Type B pancreatic cell (in vitro differentiated cells): Measurements from ENCODE around the gene CD52. TPM values are rescaled to one million over a fixed set of nuclear protein-coding genes. Genes with fewer than 3 reads are reported as not detected.

Experiments
- DNase-seq: peaks from one replicate; pipeline ENCODE4 v3.0.0; 2021; ENCODE audit warnings: mixed read lengths; ENCODE audit not compliant: unreplicated experiment; ENCODE audit errors: extremely low spot score
- H3K27ac Mint-ChIP-seq: 2 replicates; pipeline ENCODE4 v1.8.0; 2021; ENCODE audit warnings: mild to moderate bottlenecking, mixed read lengths
- H3K27me3 Mint-ChIP-seq: 2 replicates; pipeline ENCODE4 v1.8.0; 2021; ENCODE audit warnings: mixed read lengths
- H3K36me3 Mint-ChIP-seq: 2 replicates; pipeline ENCODE4 v1.8.0; 2021; ENCODE audit warnings: mixed read lengths
- H3K4me1 Mint-ChIP-seq: one replicate; pipeline ENCODE4 v1.8.0; 2021; ENCODE audit warnings: mixed read lengths; ENCODE audit not compliant: unreplicated experiment
- H3K4me3 Mint-ChIP-seq: 2 replicates; pipeline ENCODE4 v1.8.0; 2021; ENCODE audit warnings: mild to moderate bottlenecking, mixed read lengths
- H3K9me3 Mint-ChIP-seq: 2 replicates; pipeline ENCODE4 v1.8.0; 2021; ENCODE audit warnings: mixed read lengths
- long read RNA-seq: library from polyadenylated mRNA; unstranded; transcript quantifications from one replicate; pipeline ENCODE4 v2.0.0, GENCODE V29; 2020
- total RNA-seq: library from RNA; stranded (reverse); gene quantifications from 2 replicates; pipeline ENCODE4 v1.2.1, GENCODE V29; 2021; ENCODE audit warnings: low replicate concordance
- TF ChIP-seq, protein P1 (sequence below): fragments of 200-600 bp; sonication (generic); conservative IDR thresholded peaks from 2 replicates; pipeline ENCODE4 v1.5.0; 2021; ENCODE audit warnings: antibody characterized with exemption, mild to moderate bottlenecking

Gene CD52, protein sequence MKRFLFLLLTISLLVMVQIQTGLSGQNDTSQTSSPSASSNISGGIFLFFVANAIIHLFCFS
- 0.75 and 0.93 TPM in 2 replicates for total RNA-seq
- long read RNA-seq: 0 reads

DNA sequence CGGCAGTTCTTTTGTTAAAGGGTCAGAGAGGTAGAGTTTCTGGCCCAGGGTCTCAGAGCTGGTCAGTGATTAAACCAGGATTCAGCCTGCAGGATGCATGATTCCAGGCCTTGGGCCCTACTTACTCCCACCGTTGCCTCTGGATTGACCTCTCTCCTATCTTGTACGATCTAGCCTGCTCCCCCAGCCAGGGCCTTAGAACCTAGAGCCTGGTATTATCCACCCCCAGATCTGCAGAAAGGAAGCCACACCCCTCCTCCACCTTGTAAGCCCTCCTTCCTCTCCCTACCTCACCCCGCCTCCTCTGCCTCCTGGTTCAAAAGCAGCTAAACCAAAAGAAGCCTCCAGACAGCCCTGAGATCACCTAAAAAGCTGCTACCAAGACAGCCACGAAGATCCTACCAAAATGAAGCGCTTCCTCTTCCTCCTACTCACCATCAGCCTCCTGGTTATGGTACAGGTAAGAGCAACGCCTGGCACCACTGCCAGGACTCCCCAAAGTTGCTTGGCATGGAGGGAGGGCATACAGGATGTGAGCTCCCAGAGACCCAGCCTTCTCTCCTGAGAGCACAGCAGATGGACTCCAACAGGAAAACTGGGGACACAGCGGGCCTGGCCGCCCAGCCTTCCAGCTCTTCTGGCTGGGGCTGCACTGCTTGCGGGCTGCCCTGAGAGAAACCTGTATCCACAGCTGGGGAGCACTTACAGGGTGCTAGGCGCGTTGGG is at the start of gene CD52:
CD52 (plus strand) TSS at position 347 of the 726 bp plus-strand sequence; CDS start at position 407, 60 bp downstream.
- Mint-ChIP-seq H3K27me3 (peaks cover 11% of the 10 kb centered on the region), H3K27ac (no peak within 1 kb of the TSS), H3K36me3 (no peaks in the 10 kb centered on the region), H3K4me3 (no peak within 1 kb of the TSS), H3K4me1 (peaks cover 24% of the 10 kb centered on the region), H3K9me3 (no peaks in the 10 kb centered on the region)
- DNase-seq: no peak
- TF ChIP-seq, protein P1, sequence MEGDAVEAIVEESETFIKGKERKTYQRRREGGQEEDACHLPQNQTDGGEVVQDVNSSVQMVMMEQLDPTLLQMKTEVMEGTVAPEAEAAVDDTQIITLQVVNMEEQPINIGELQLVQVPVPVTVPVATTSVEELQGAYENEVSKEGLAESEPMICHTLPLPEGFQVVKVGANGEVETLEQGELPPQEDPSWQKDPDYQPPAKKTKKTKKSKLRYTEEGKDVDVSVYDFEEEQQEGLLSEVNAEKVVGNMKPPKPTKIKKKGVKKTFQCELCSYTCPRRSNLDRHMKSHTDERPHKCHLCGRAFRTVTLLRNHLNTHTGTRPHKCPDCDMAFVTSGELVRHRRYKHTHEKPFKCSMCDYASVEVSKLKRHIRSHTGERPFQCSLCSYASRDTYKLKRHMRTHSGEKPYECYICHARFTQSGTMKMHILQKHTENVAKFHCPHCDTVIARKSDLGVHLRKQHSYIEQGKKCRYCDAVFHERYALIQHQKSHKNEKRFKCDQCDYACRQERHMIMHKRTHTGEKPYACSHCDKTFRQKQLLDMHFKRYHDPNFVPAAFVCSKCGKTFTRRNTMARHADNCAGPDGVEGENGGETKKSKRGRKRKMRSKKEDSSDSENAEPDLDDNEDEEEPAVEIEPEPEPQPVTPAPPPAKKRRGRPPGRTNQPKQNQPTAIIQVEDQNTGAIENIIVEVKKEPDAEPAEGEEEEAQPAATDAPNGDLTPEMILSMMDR: no peak

DNA sequence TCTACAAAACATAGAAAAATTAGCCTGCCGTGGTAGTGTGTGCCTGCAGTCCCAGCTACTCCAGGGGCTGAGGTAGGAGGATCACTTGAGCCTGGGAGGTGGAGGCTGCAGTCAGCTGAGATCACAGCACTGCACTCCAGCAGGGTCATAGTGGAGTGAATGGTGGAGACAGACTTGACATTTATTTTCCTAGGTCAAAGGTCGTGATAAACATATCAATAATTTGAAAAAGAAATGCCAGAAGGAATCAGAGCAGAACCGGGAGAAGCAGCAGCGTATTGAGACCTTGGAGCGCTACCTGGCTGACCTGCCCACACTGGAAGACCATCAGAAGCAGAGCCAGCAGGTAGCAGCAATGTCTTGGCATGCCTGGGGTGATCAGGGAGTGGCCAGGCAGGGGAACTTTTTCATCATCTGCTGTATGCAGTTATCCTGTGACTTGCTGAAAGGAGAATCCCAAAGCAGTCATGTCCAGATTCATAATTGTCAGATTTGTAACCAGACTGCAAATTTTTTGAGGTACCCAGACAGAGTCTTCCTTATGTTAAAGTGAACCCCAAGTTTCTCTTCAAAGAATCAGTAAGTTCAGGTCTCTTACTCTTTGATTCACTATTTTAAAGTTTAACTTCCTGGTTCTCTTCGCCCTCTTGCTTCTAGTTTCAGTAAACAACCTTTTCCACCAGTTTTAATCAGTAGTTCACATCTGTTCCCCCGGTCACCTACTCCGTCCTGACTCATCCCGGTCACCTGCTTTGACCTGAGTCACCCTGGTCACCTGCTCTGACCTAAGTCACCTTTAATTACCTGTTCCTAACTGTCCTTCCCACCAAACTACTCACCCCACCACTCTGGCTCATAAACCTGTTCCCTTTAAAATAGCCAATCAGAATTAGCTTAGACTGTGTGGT is 49.2 kb upstream of the CD52 start:
- TF ChIP-seq, protein P1: no peak
- DNase-seq: no peak
- H3K4me3 Mint-ChIP-seq: no peak overlapping the region
- H3K27me3 Mint-ChIP-seq: no peaks in the 10 kb centered on the region
- no peaks in the 10 kb centered on the region for H3K4me1 Mint-ChIP-seq
- H3K27ac Mint-ChIP-seq: peak overlapping the region; percentile 52
- peaks cover 32% of the 10 kb centered on the region for H3K36me3 Mint-ChIP-seq
- no peaks in the 10 kb centered on the region for H3K9me3 Mint-ChIP-seq

DNA sequence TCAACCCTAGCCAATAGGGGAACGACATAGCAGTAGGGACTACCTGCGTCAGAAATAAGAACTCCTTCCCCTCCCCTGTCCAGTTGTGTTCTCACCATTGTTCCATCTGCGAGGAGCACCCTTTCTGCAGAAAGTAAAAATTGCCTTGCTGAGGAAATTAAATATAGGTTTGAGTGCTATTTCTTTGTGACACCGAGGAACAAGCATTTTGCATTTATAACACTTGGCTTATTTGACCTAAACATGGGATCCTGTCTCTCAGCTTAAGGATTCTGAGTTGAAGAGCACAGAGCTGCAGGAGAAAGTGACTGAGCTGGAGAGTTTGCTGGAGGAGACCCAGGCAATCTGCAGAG is 48.6 kb upstream of the CD52 start:
- H3K27ac Mint-ChIP-seq: no peak overlapping the region
- H3K27me3 Mint-ChIP-seq: no peaks in the 10 kb centered on the region
- peaks cover 31% of the 10 kb centered on the region for H3K36me3 Mint-ChIP-seq
- TF ChIP-seq, protein P1: no peak
- no peak for DNase-seq
- H3K4me3 Mint-ChIP-seq: no peak overlapping the region
- H3K4me1 Mint-ChIP-seq: no peaks in the 10 kb centered on the region
- H3K9me3 Mint-ChIP-seq: no peaks in the 10 kb centered on the region

DNA sequence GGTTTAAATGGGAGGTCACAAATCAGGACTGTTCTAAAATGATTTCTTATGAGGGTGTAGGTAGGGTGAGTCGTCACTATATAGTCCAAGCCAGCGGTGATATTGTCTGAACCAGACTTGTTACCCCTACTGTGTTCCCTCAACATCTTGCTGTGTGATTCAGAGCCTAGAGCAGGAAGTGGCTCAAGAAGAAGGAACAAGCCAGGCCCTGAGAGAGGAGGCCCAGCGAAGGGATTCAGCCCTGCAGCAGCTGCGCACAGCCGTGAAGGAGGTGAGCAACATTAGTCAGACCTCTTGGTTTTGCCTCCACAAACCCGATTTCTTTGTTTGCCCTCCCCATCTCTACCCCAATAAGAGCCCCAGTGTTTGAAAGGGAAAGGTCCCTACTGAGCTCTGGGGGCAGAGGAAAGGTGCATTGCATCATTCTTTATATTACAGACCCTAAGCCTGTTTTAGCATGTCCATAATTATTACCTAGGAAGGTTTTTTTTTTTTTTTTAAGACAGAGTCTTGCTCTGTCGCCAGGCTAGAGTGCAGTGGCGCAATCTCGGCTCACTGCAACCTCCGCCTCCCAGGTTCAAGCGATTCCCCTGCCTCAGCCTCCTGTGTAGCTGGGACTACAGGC is 42.8 kb upstream of the CD52 start:
- no peaks in the 10 kb centered on the region for H3K27me3 Mint-ChIP-seq
- H3K4me3 Mint-ChIP-seq: no peak overlapping the region
- H3K4me1 Mint-ChIP-seq: peaks cover 35% of the 10 kb centered on the region
- TF ChIP-seq, protein P1: no peak
- H3K36me3 Mint-ChIP-seq: peaks cover 22% of the 10 kb centered on the region
- H3K27ac Mint-ChIP-seq: peak overlapping the region; percentile 89
- H3K9me3 Mint-ChIP-seq: no peaks in the 10 kb centered on the region
- no peak for DNase-seq

DNA sequence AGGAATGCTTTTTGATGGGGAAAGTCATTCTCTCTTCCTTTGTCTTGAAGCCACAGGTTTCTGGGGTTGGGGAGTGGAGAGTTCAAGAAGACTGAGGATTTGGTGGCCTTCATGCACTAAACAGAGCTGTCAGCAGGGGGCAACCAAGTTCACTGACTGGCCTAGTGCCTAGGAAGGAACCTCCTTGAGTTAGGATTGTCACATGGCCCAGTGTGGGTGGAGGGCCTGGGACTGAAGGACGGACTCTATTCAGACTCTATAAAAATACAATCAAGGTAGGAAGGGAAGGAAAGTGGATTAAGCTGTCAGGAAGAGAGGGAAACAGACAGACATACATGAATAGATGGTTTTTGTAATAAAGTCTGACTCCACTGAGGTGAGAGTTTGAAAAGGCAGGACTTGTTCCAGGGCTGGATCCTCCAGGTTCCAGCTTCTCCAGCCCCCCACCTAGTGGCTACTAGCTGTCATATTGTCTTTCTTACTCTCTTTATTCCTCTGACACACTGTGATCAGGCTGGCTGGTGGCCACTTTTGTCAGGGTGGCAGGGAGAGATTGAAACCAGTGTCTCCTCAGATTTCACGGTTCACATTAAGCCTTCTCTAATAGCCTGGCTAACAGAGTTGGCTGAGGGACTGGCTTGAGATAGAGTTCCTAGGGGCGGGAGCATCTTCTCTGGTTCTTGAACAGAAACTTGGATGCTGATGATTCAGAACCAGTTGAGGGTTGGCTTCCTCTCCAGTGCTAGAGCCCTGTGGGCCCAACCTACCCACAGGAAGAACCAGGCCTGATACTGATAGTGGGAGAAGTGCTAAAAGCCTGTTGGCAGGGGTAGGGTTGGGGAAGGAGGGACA is 42.0 kb upstream of the CD52 start:
- DNase-seq: peak; percentile 79
- H3K4me3 Mint-ChIP-seq: peak overlapping the region; percentile 45
- H3K36me3 Mint-ChIP-seq: peaks cover 22% of the 10 kb centered on the region
- no peaks in the 10 kb centered on the region for H3K9me3 Mint-ChIP-seq
- peaks cover 35% of the 10 kb centered on the region for H3K4me1 Mint-ChIP-seq
- TF ChIP-seq, protein P1: peak; percentile 83
- no peaks in the 10 kb centered on the region for H3K27me3 Mint-ChIP-seq
- H3K27ac Mint-ChIP-seq: peak overlapping the region; percentile 89
